DND-41 (cell line): ENCODE data around the gene COL25A1.

Source experiments
- CTCF ChIP-seq: IDR thresholded peaks from 2 replicates; pipeline ENCODE4 v1.5.1; 2012; ENCODE audit warnings: borderline replicate concordance, low read length, moderate library complexity, mild to moderate bottlenecking; ENCODE audit not compliant: poor library complexity, severe bottlenecking; ENCODE audit errors: extremely low read depth
- EZH2 ChIP-seq: IDR thresholded peaks from 3 replicates; pipeline ENCODE4 v1.6.1; 2012; ENCODE audit warnings: borderline replicate concordance, low read depth, mild to moderate bottlenecking, moderate library complexity, low read length, inconsistent platforms; ENCODE audit not compliant: severe bottlenecking

GRCh38 chr4:109075621-109076020 lies 226.8 kb downstream of the COL25A1 start:
- TF ChIP-seq CTCF (no peak), EZH2 (no peak)
